WTC11 (cell line): Measurements from ENCODE around the gene TNC. TPM values are rescaled to one million over a fixed set of nuclear protein-coding genes. Genes with fewer than 3 reads are reported as not detected.

Experiments used
- ATAC-seq: fragments of 200-7000 bp; cut with Tn5 transposase; 2 replicates; pipeline ENCODE4 v1.10.0; 2021; ENCODE audit warnings: mild to moderate bottlenecking, moderate library complexity
- CTCF ChIA-PET: fragments of 300-600 bp; sonication (Branson Sonifier 250); formaldehyde crosslinking; loops from one replicate; lab custom pipeline; 2021; ENCODE audit warnings: antibody characterized with exemption; lab: Charles Lee
- POLR2A ChIA-PET: fragments of 350-600 bp; sonication (Branson Sonifier 250); formaldehyde crosslinking; loops from one replicate; lab custom pipeline; 2021; ENCODE audit warnings: antibody characterized with exemption; lab: Charles Lee
- DNase-seq: peaks from one replicate; pipeline ENCODE4 v3.0.0; 2021; ENCODE audit warnings: low spot score
- H3K27ac Mint-ChIP-seq: 2 replicates; pipeline ENCODE4 v1.8.0; 2021; ENCODE audit warnings: mixed read lengths
- H3K27me3 Mint-ChIP-seq: 2 replicates; pipeline ENCODE4 v1.8.0; 2021; ENCODE audit warnings: low read depth, mild to moderate bottlenecking, moderate library complexity, mixed read lengths
- H3K36me3 Mint-ChIP-seq: 2 replicates; pipeline ENCODE4 v1.8.0; 2021; ENCODE audit warnings: mixed read lengths
- H3K4me1 Mint-ChIP-seq: 2 replicates; pipeline ENCODE4 v1.8.0; 2022; ENCODE audit warnings: mixed read lengths
- H3K4me3 Mint-ChIP-seq: 2 replicates; pipeline ENCODE4 v1.8.0; 2021; ENCODE audit warnings: mild to moderate bottlenecking, moderate library complexity, mixed read lengths
- H3K9me3 Mint-ChIP-seq: 2 replicates; pipeline ENCODE4 v1.8.0; 2021; ENCODE audit warnings: mixed read lengths
- AR ChIP-seq: fragments of 250-450 bp; sonication (Bioruptor Pico); IDR thresholded peaks from 2 replicates; pipeline ENCODE4 v1.9.0; 2021; ENCODE audit warnings: mild to moderate bottlenecking
- ATF2 ChIP-seq: sonication (generic); formaldehyde crosslinking; IDR thresholded peaks from 2 replicates; pipeline ENCODE4 v1.8.1; 2022; ENCODE audit warnings: low read depth, missing genetic modification reagents, borderline replicate concordance
- GTF2I ChIP-seq: fragments of 250-450 bp; sonication (Bioruptor Pico); conservative IDR thresholded peaks from 2 replicates; pipeline ENCODE4 v1.4.0; 2021; ENCODE audit warnings: mild to moderate bottlenecking
- IRF2 ChIP-seq: sonication (generic); formaldehyde crosslinking; IDR thresholded peaks from 2 replicates; pipeline ENCODE4 v1.8.0; 2022; ENCODE audit warnings: low read depth, missing genetic modification reagents, borderline replicate concordance
- MLX ChIP-seq: sonication (generic); formaldehyde crosslinking; IDR thresholded peaks from 2 replicates; pipeline ENCODE4 v1.8.1; 2023; ENCODE audit warnings: mild to moderate bottlenecking, missing genetic modification reagents, moderate library complexity
- MYBL2 ChIP-seq: sonication (generic); formaldehyde crosslinking; IDR thresholded peaks from 2 replicates; pipeline ENCODE4 v1.8.1; 2023; ENCODE audit warnings: mild to moderate bottlenecking, moderate library complexity, missing genetic modification reagents
- NFYB ChIP-seq: sonication (generic); formaldehyde crosslinking; conservative IDR thresholded peaks from 2 replicates; pipeline ENCODE4 v1.8.0; 2022; ENCODE audit warnings: low read depth, missing genetic modification reagents
- TEAD4 ChIP-seq: sonication (generic); formaldehyde crosslinking; IDR thresholded peaks from 2 replicates; pipeline ENCODE4 v1.8.0; 2022; ENCODE audit warnings: mild to moderate bottlenecking, missing genetic modification reagents
- ZBTB21 ChIP-seq: sonication (generic); formaldehyde crosslinking; IDR thresholded peaks from 2 replicates; pipeline ENCODE4 v1.8.1; 2023; ENCODE audit warnings: mild to moderate bottlenecking, missing genetic modification reagents, borderline replicate concordance
- ZNF219 ChIP-seq: sonication (generic); formaldehyde crosslinking; IDR thresholded peaks from 2 replicates; pipeline ENCODE4 v1.8.0; 2023; ENCODE audit warnings: missing genetic modification reagents, mild to moderate bottlenecking, borderline replicate concordance
- ZNF512 ChIP-seq: sonication (generic); formaldehyde crosslinking; IDR thresholded peaks from 2 replicates; pipeline ENCODE4 v1.8.1; 2022; ENCODE audit warnings: missing genetic modification reagents, borderline replicate concordance
- ZSCAN18 ChIP-seq: fragments of 250-450 bp; sonication (Bioruptor Pico); IDR thresholded peaks from 2 replicates; pipeline ENCODE4 v2.1.2; 2022; ENCODE audit warnings: mild to moderate bottlenecking, moderate library complexity
- total RNA-seq: library from RNA; stranded (reverse); gene quantifications from 3 replicates; pipeline ENCODE4 v1.2.3, GENCODE V29; 2021
- TF ChIP-seq, protein P1 (sequence below): sonication (generic); formaldehyde crosslinking; IDR thresholded peaks from 2 replicates; pipeline ENCODE4 v1.8.1; 2023; ENCODE audit warnings: mild to moderate bottlenecking, moderate library complexity, missing genetic modification reagents
- TF ChIP-seq, protein P2 (sequence below): fragments of 250-450 bp; sonication (Bioruptor Pico); IDR thresholded peaks from 2 replicates; pipeline ENCODE4 v1.9.0; 2021; ENCODE audit warnings: moderate library complexity, mild to moderate bottlenecking, inconsistent platforms, borderline replicate concordance
- TF ChIP-seq, protein P3 (sequence below): fragments of 250-450 bp; sonication (Bioruptor Pico); IDR thresholded peaks from 2 replicates; pipeline ENCODE4 v1.8.0; 2021; ENCODE audit warnings: mild to moderate bottlenecking
- TF ChIP-seq, protein P4 (sequence below): sonication (generic); formaldehyde crosslinking; IDR thresholded peaks from 2 replicates; pipeline ENCODE4 v1.8.1; 2023; ENCODE audit warnings: mild to moderate bottlenecking, missing genetic modification reagents, moderate library complexity
- TF ChIP-seq, protein P5 (sequence below): sonication (generic); formaldehyde crosslinking; IDR thresholded peaks from 2 replicates; pipeline ENCODE4 v1.8.0; 2022; ENCODE audit warnings: mild to moderate bottlenecking, missing genetic modification reagents

Gene TNC
- total RNA-seq, 1 experiment from 2014 or later: 4.5 TPM

GRCh38 chr9:114991861-114992260, 126.1 kb downstream of the TNC start:
- H3K4me1 Mint-ChIP-seq: no peaks in the 10 kb centered on the region
- no peak for DNase-seq
- ChIA-PET POLR2A (interaction anchor here (0.8 kb wide), 1 partner anchor 14 kb away, joined by 4 read pairs; no protein-coding TSS in a partner anchor), CTCF (interaction anchor here (1.0 kb wide), 1 partner anchor 586 kb away, joined by 3 read pairs; no protein-coding TSS in a partner anchor)
- TF ChIP-seq ZNF512 (CRISPR knock-in tag) (no peak), GTF2I (CRISPR knock-in tag) (no peak), AR (CRISPR knock-in tag) (no peak), ZBTB21 (CRISPR knock-in tag) (no peak), MYBL2 (no peak), IRF2 (CRISPR knock-in tag) (no peak), ATF2 (no peak), ZNF219 (CRISPR knock-in tag) (no peak), NFYB (CRISPR knock-in tag) (no peak), MLX (CRISPR knock-in tag) (no peak), ZSCAN18 (CRISPR knock-in tag) (no peak), TEAD4 (no peak)
- TF ChIP-seq, protein P1, sequence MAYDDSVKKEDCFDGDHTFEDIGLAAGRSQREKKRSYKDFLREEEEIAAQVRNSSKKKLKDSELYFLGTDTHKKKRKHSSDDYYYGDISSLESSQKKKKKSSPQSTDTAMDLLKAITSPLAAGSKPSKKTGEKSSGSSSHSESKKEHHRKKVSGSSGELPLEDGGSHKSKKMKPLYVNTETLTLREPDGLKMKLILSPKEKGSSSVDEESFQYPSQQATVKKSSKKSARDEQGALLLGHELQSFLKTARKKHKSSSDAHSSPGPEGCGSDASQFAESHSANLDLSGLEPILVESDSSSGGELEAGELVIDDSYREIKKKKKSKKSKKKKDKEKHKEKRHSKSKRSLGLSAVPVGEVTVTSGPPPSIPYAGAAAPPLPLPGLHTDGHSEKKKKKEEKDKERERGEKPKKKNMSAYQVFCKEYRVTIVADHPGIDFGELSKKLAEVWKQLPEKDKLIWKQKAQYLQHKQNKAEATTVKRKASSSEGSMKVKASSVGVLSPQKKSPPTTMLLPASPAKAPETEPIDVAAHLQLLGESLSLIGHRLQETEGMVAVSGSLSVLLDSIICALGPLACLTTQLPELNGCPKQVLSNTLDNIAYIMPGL: no peak
- TF ChIP-seq, protein P2, sequence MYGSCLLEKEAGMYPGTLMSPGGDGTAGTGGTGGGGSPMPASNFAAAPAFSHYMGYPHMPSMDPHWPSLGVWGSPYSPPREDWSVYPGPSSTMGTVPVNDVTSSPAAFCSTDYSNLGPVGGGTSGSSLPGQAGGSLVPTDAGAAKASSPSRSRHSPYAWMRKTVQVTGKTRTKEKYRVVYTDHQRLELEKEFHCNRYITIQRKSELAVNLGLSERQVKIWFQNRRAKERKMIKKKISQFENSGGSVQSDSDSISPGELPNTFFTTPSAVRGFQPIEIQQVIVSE: no peak
- TF ChIP-seq, protein P3, sequence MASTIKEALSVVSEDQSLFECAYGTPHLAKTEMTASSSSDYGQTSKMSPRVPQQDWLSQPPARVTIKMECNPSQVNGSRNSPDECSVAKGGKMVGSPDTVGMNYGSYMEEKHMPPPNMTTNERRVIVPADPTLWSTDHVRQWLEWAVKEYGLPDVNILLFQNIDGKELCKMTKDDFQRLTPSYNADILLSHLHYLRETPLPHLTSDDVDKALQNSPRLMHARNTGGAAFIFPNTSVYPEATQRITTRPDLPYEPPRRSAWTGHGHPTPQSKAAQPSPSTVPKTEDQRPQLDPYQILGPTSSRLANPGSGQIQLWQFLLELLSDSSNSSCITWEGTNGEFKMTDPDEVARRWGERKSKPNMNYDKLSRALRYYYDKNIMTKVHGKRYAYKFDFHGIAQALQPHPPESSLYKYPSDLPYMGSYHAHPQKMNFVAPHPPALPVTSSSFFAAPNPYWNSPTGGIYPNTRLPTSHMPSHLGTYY (CRISPR knock-in tag): no peak
- TF ChIP-seq, protein P4, sequence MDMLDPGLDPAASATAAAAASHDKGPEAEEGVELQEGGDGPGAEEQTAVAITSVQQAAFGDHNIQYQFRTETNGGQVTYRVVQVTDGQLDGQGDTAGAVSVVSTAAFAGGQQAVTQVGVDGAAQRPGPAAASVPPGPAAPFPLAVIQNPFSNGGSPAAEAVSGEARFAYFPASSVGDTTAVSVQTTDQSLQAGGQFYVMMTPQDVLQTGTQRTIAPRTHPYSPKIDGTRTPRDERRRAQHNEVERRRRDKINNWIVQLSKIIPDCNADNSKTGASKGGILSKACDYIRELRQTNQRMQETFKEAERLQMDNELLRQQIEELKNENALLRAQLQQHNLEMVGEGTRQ (CRISPR knock-in tag): no peak
- TF ChIP-seq, protein P5, sequence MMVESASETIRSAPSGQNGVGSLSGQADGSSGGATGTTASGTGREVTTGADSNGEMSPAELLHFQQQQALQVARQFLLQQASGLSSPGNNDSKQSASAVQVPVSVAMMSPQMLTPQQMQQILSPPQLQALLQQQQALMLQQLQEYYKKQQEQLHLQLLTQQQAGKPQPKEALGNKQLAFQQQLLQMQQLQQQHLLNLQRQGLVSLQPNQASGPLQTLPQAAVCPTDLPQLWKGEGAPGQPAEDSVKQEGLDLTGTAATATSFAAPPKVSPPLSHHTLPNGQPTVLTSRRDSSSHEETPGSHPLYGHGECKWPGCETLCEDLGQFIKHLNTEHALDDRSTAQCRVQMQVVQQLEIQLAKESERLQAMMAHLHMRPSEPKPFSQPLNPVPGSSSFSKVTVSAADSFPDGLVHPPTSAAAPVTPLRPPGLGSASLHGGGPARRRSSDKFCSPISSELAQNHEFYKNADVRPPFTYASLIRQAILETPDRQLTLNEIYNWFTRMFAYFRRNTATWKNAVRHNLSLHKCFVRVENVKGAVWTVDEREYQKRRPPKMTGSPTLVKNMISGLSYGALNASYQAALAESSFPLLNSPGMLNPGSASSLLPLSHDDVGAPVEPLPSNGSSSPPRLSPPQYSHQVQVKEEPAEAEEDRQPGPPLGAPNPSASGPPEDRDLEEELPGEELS (CRISPR knock-in tag): no peak
- H3K27me3 Mint-ChIP-seq: peaks cover 70% of the 10 kb centered on the region
- no peaks in the 10 kb centered on the region for H3K36me3 Mint-ChIP-seq
- no peak overlapping the region for H3K4me3 Mint-ChIP-seq
- no peak overlapping the region for H3K27ac Mint-ChIP-seq
- ATAC-seq: no peak
- H3K9me3 Mint-ChIP-seq: no peaks in the 10 kb centered on the region
